K562 (cell line): ENCODE measurements around the gene IGFALS. TPM values are rescaled to one million over a fixed set of nuclear protein-coding genes. Genes with fewer than 3 reads are reported as not detected.

Experiments
- EHMT2 ChIP-seq: fragments of 450-650 bp; IDR thresholded peaks from 2 replicates; pipeline ENCODE4 v1.6.1; 2018; ENCODE audit warnings: antibody characterized with exemption
- HDAC1 ChIP-seq, 2 experiments: fragments of 450-650 bp; IDR thresholded peaks; 2 replicates each; pipeline ENCODE4 v1.6.1; 2016 to 2017; ENCODE audit warnings: inconsistent platforms in 1 of 2, mild to moderate bottlenecking in 1 of 2, moderate library complexity in 1 of 2
- HMG20A ChIP-seq: fragments of 450-650 bp; formaldehyde crosslinking; conservative IDR thresholded peaks from 2 replicates; pipeline ENCODE4 v1.4.0; 2020; ENCODE audit warnings: mild to moderate bottlenecking, mixed read lengths
- MAFG ChIP-seq: fragments of 450-650 bp; conservative IDR thresholded peaks from 2 replicates; pipeline ENCODE4 v1.6.1; 2016; ENCODE audit warnings: missing genetic modification characterization, missing compliant biosample characterization
- NFRKB ChIP-seq: fragments of 450-650 bp; IDR thresholded peaks from 2 replicates; pipeline ENCODE4 v1.6.1; 2016; ENCODE audit warnings: low read depth
- NR0B1 ChIP-seq: fragments of 450-650 bp; IDR thresholded peaks from one replicate; pipeline ENCODE4 v1.6.1; 2018; ENCODE audit warnings: mild to moderate bottlenecking, moderate library complexity; ENCODE audit not compliant: partially characterized antibody
- REST ChIP-seq, 2 experiments: fragments of 450-650 bp; formaldehyde crosslinking in 1 of 2; IDR thresholded peaks; 2 replicates each; pipeline versions ENCODE4 v1.4.0 to v1.6.1; 2014 to 2020; ENCODE audit warnings: mild to moderate bottlenecking in 2 of 2, borderline replicate concordance in 1 of 2, low read depth in 1 of 2
- SRF ChIP-seq, 2 experiments: fragments of 250-450, 450-650 bp in 1 of 2; sonication (Bioruptor Pico) in 1 of 2; sonication (generic) in 1 of 2; formaldehyde crosslinking; IDR thresholded peaks; 2 replicates each; pipeline versions ENCODE4 v1.5.0 to v1.5.1; 2020 to 2022; ENCODE audit warnings: mild to moderate bottlenecking in 1 of 2, missing genetic modification reagents in 1 of 2
- ZEB2 ChIP-seq: fragments of 450-650 bp; IDR thresholded peaks from 2 replicates; pipeline ENCODE4 v1.6.1; 2016
- ZNF408 ChIP-seq: fragments of 250-450 bp; sonication (Bioruptor Pico); IDR thresholded peaks from 2 replicates; pipeline ENCODE4 v1.4.0; 2020; ENCODE audit warnings: low read depth, mild to moderate bottlenecking, moderate library complexity
- ZNF584 ChIP-seq: fragments of 200-800 bp; sonication (Bioruptor generic); IDR thresholded peaks from 2 replicates; pipeline ENCODE4 v1.6.1; 2016; ENCODE audit warnings: low read depth, mild to moderate bottlenecking, missing genetic modification characterization, missing compliant biosample characterization
- polyA plus RNA-seq, 8 experiments: library from polyadenylated mRNA; depleted of rRNA in 4 of 8; stranded (reverse) in 5 of 8; unstranded in 3 of 8; fragments of >200 nt; fragmentation: Nextera tagmentation in 2 of 8; fragmentation: Illumina TruSeq in 1 of 8; extraction: Ambion mirVana in 2 of 8; extraction: Trizol in 1 of 8; gene quantifications; 2 replicates each; pipeline versions ENCODE4 v1.2.1 to v1.2.3, GENCODE V29; 2011 to 2014; ENCODE audit warnings: inconsistent platforms in 1 of 8, missing spikeins in 1 of 8
- total RNA-seq, 7 experiments: library from RNA; depleted of rRNA in 6 of 7; stranded (reverse); fragments of >200 nt in 6 of 7; fragmentation: Illumina TruSeq in 2 of 7; extraction: Trizol in 2 of 7; gene quantifications; 2 replicates each; pipeline versions ENCODE4 v1.2.1 to v1.2.3, GENCODE V29; 2011 to 2021; ENCODE audit warnings: low replicate concordance in 1 of 7
- TF ChIP-seq, protein P1 (sequence below): sonication (generic); formaldehyde crosslinking; IDR thresholded peaks from 2 replicates; pipeline ENCODE4 v1.8.0; 2023; ENCODE audit warnings: mild to moderate bottlenecking, missing genetic modification reagents
- TF ChIP-seq, protein P2 (sequence below): fragments of 250-450 bp; sonication (Bioruptor Pico); IDR thresholded peaks from 2 replicates; pipeline ENCODE4 v1.9.0; 2021; ENCODE audit warnings: mild to moderate bottlenecking, inconsistent platforms

Gene IGFALS
- total and polyA plus RNA-seq, 9 of the 15 experiments (the other 6 are each of a cell fraction or from before 2014, with no cell fraction given): not detected

- TF ChIP-seq REST (IDR thresholded peaks at IDR 0.05; ENCODE audit: borderline replicate concordance): no peak
- no peak for TF ChIP-seq REST (CRISPR knock-in tag; IDR thresholded peaks at IDR 0.05; ENCODE audit: low read depth)
- no peak for TF ChIP-seq ZNF408
- TF ChIP-seq, protein P1, sequence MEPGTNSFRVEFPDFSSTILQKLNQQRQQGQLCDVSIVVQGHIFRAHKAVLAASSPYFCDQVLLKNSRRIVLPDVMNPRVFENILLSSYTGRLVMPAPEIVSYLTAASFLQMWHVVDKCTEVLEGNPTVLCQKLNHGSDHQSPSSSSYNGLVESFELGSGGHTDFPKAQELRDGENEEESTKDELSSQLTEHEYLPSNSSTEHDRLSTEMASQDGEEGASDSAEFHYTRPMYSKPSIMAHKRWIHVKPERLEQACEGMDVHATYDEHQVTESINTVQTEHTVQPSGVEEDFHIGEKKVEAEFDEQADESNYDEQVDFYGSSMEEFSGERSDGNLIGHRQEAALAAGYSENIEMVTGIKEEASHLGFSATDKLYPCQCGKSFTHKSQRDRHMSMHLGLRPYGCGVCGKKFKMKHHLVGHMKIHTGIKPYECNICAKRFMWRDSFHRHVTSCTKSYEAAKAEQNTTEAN (CRISPR knock-in tag): no peak
- TF ChIP-seq NR0B1: no peak
- no peak for TF ChIP-seq MAFG
- TF ChIP-seq, protein P2, sequence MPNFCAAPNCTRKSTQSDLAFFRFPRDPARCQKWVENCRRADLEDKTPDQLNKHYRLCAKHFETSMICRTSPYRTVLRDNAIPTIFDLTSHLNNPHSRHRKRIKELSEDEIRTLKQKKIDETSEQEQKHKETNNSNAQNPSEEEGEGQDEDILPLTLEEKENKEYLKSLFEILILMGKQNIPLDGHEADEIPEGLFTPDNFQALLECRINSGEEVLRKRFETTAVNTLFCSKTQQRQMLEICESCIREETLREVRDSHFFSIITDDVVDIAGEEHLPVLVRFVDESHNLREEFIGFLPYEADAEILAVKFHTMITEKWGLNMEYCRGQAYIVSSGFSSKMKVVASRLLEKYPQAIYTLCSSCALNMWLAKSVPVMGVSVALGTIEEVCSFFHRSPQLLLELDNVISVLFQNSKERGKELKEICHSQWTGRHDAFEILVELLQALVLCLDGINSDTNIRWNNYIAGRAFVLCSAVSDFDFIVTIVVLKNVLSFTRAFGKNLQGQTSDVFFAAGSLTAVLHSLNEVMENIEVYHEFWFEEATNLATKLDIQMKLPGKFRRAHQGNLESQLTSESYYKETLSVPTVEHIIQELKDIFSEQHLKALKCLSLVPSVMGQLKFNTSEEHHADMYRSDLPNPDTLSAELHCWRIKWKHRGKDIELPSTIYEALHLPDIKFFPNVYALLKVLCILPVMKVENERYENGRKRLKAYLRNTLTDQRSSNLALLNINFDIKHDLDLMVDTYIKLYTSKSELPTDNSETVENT (CRISPR knock-in tag): no peak; the same call in 1 of the 2 replicates
- TF ChIP-seq HDAC1 (IDR thresholded peaks at IDR 0.05): no peak; a peak in 1 of 4 replicates
- TF ChIP-seq HMG20A (CRISPR knock-in tag): no peak
- TF ChIP-seq ZNF584 (CRISPR knock-in tag): no peak
- TF ChIP-seq EHMT2: no peak
- TF ChIP-seq NFRKB: no peak
- TF ChIP-seq SRF (CRISPR knock-in tag; IDR thresholded peaks at IDR 0.05): peak in 1 of 2 experiments; percentile 6; a peak in 1 of 4 replicates
- TF ChIP-seq ZEB2: no peak
Measured at GRCh38 chr16:1782408-1783264, 10.9 kb downstream of the IGFALS start, which contains the start of the genes NUBP2 and SPSB3 (continued).
